HG03432 (cell line): Measurements from ENCODE around the gene LIPG.

Source experiments
- ATAC-seq: cut with Tn5 transposase; IDR thresholded peaks from one replicate; pipeline ENCODE4 v1.9.1; 2021; ENCODE audit warnings: mild to moderate bottlenecking, moderate library complexity; ENCODE audit not compliant: unreplicated experiment

LIPG gene

GRCh38 chr18:49630246-49630699 lies 68.4 kb downstream of the LIPG start:
- no peak for ATAC-seq

- no peak for ATAC-seq
These were observed 69.4 kb downstream of the LIPG start for GRCh38 chr18:49631146-49631866.

- ATAC-seq = no peak
These were observed 70.7 kb downstream of the LIPG start for GRCh38 chr18:49632588-49632987.

GRCh38 chr18:49638209-49638785 lies 76.4 kb downstream of the LIPG start:
- no peak for ATAC-seq

- no peak for ATAC-seq
These were observed 77.2 kb downstream of the LIPG start for GRCh38 chr18:49638891-49639557.

- ATAC-seq = no peak
These were observed 78.0 kb downstream of the LIPG start for GRCh38 chr18:49639643-49640391.

- no peak for ATAC-seq
These were observed 78.9 kb downstream of the LIPG start for GRCh38 chr18:49640741-49641140.

GRCh38 chr18:49645196-49645595 lies 83.3 kb downstream of the LIPG start:
- no peak for ATAC-seq

GRCh38 chr18:49645841-49646351 lies 84.0 kb downstream of the LIPG start:
- no peak for ATAC-seq

- ATAC-seq = no peak
These were observed 85.0 kb downstream of the LIPG start for GRCh38 chr18:49646873-49647272.

- ATAC-seq = no peak
These were observed 85.8 kb downstream of the LIPG start for GRCh38 chr18:49647496-49648168.

GRCh38 chr18:49648326-49648725 lies 86.5 kb downstream of the LIPG start:
- ATAC-seq = no peak
